ENCODE data around the gene BCKDHA. TPM values are rescaled to one million over a fixed set of nuclear protein-coding genes. Genes with fewer than 3 reads are reported as not detected.
"Not testable (repeated sequence)": the region's sequence is repeated elsewhere in the genome, so short reads cannot be mapped to it uniquely, and the experiment has no call there.

The BCKDHA gene
- polyA plus RNA-seq, 3 donors = 28.6 to 45.9 (median 43.9) TPM

DNA sequence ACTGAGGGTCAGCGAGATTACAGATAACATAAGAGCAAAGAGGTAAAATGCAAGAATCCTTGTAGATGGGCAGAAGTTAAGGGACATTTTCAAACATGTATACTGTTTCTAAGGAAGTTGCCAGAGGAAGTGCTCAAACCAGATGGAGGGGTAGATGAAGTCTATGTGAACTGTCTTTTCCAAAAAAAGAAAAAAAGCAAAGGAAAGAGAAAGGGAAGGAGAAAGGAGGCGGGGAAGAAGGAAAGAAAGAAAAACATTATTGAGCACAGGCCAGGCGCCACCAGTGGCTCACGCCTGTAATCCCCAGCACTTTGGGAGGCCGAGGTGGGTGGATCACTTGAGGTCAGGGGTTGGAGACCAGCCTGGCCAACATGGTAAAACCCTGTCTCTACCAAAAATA lies 36.8 kb downstream of the BCKDHA start:
- no peak for DNase-seq (ENCODE audit: extremely low read depth in 1 of 11, low read depth in 9 of 11, low spot score in 4 of 11)

DNA sequence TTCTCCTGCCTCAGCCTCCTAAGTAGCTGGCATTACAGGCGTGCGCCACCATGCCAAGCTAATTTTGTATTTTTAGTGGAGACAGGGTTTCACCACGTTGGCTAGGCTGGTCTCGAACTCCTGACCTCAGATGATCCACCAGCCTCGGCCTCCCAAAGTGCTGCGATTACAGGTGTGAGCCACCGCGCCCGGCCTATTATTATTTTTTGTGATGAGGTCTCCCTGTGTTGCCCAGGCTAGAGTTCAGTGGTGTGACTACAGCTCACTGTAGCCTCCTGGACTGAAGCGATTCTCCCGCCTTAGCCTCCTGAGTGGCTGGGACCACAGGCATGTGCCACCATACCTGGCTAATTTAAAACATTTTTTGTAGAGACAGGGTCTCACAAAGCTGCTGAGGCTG lies 37.8 kb downstream of the BCKDHA start:
- DNase-seq (ENCODE audit: extremely low read depth in 1 of 11, low read depth in 9 of 11, low spot score in 4 of 11) = not testable (repeated sequence)

DNA sequence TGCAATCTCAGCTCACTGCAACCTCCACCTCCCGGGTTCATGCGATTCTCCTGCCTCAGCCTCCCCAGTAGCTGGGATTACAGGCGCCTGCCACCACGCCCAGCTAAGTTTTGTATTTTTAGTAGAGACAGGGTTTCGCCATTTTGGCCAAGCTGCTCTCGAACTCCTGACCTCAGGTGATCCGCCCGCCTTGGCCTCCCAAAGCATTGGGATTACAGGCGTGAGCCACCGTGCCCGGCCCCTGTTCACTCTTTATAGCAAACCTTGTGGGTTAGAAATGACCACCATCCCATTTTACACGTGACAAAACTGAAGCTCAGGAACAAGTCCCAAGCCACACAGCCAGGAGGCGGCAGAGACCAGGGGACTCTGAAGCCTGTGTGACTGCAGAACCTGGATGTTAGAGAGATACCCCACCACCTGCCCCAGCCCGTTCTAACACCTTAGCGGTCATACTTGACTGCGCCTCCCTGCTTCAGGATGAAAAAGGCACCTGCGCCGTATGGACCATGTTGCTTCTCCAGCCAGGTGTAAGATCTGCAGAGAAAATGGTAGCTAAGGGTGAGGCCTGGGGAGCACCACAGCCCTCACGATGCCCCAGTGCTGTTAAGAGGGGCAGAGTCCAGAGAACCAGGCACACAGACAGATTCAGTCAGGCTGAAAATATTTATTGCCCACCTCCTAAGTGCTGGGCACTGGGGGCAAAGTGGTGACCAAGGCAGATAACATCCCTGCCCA lies 38.5 kb downstream of the BCKDHA start:
- DNase-seq (ENCODE audit: extremely low read depth in 1 of 11, low read depth in 9 of 11, low spot score in 4 of 11) = no peak

DNA sequence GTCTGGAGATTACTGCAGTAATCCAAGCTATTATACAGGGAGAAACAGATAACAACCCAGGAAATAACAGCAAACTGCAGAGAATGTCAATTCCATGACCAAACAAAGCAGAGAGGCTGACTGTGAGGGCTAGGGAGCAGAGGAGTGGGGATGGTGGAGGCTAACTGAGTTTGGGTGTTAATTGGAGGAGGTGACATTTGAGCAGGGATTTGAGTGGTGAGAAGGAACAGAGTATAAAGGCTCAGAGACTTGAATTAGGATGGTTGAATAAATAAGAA lies 39.0 kb downstream of the BCKDHA start:
- DNase-seq (ENCODE audit: extremely low read depth in 1 of 11, low read depth in 9 of 11, low spot score in 4 of 11) = no peak

DNA sequence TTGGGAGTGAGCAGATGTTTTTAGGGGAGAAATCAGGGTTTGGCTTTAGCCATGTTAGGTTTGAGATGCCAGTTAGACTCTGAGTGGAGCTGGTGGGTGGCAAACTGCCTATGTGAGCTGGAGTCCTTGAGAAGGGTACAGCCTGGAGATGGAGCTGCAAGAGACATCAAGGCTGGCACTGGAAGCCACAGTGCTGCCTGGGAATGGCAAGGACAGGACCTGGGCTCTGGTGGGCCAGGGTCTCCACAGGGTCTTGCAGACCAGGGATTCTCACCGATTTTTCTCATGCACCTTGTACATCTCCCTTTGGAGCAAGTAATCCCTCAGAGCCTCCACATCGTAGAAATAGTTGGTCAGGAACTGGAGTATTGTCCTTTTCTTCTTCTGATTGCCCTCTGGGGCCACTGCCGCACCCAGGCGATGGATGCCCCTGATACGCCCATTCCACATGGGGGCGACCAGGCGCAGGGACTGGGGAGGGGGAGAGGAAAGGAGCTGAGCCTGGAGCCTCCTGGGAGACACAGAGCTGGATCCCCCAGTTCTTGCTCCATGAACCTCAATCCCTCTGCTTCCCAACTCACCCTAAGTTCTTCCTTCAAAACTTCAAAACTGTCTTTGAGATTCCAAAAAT lies 40.4 kb downstream of the BCKDHA start:
- no peak for DNase-seq (ENCODE audit: extremely low read depth in 1 of 11, low read depth in 9 of 11, low spot score in 4 of 11)

DNA sequence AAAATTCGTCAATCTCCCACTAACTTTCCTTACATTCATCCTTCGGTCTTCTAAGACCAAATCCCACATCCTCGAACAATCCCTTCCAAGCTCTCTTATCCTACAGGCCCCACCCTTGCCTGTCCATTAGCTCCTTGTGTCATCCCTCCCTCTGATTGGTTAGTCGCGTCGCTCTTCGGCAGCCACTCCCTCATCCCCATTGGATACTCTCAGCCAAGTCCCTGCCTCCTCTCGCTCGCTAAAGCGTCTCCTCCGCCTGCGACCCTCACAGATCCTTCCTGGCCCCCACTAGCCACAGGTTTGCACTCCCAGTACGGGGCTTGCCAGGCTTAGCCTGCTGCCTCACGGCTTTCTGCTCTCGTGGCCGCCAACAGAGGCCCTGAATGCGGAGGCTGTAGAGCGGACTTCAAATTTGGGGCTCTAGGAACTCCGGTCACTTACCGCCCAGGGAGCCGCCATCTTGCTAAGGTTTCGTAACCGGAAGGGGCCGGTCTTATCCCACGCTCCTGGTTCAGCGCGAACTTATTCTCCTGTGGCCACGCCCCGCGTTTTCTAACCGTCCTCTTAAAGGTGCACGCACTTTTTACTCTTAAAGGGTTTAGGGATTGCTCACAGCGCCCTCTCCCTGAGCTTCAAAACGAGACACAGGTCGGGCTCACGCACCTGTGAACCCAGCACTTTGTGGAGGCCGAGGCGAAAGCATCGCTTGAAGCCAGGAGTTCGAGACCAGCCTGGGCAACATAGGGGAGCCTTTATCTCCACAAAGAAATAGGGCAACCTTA lies 42.0 kb downstream of the BCKDHA start, which contains the start of gene DMAC2:
TSS of gene DMAC2 (minus strand) at position 472 of the 782 bp plus-strand sequence. CDS start at position 459, 13 bp downstream.
- peak; percentile 90 to 98 (median 95) for DNase-seq (ENCODE audit: extremely low read depth in 1 of 11, low read depth in 9 of 11, low spot score in 4 of 11)

DNA sequence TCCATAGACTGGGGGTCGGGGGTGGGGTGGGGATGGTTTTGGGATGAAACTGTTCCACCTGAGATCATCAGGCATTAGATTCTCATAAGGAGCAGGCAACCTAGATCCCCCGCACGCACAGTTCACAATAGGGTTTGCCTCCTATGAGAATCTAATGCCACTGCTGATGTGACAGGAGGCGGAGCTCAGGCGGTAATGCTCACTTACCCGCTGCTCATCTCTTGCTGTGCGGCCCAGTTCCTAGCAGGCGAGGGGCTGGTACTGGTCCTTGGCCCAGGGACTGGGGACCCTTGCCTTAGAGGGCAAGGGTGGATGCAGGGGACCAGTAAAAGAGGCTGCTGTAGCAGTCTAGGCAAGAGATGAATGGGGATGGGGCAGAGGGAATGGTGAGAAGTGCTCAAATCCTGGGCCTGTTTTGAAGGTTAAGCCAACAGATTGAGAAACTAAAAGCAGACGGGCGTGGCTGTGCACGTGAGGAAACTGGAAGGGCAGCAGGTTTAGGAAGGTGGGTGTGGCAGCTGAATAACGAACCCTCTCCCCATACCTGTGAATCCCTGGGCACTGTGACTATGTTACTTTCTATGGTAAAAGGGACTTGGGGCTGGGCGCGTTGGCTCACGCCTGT lies 43.8 kb downstream of the BCKDHA start:
- DNase-seq (ENCODE audit: extremely low read depth in 1 of 11, low read depth in 9 of 11, low spot score in 4 of 11) = no peak

DNA sequence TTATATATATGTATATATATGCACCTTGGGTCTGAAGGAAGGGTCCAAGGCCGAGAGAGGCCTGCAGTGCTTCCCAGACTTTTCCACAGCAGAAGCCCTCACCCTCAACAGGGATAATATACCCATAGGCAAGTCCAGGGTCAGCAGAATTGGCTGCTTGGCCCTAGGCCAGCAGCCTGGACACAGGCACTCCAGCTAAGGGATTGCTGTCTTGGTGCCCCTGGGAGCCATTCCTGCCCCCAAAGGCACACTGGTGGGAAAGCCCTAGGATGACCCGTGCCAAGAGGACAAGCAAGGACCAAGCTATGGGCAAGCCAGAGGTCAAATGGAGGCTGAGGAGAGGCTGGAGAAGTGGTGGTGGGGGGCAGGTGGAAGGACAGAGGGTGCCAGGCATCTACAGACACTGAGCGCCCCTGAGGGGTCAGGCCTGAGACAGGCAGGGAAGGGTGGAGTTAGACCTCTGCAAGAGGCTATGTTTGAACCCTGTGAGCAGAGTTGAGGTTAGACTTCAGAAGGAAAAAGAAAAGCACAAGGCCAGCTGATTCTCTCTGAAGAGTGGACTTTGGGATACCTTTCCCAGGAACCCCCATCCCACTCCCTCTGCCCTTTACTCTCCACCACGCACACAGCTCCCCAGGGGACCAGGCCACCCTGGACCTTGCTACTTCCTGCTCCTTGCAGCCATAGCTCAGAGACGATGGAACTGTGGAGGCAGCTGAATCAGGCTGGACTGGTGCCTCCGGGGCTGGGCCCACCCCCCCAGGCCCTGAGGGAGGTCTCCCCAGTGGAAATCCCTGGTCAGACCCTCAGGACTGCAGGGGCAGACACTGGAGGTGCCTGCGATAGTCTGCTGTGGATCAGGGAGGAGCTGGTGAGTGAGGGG lies 45.1 kb downstream of the BCKDHA start, which contains the start of gene ERICH4:
TSS of gene ERICH4 (plus strand) at position 684 of the 883 bp plus-strand sequence. CDS start at position 698, 14 bp downstream.
- no peak for DNase-seq (ENCODE audit: extremely low read depth in 1 of 11, low read depth in 9 of 11, low spot score in 4 of 11)

DNA sequence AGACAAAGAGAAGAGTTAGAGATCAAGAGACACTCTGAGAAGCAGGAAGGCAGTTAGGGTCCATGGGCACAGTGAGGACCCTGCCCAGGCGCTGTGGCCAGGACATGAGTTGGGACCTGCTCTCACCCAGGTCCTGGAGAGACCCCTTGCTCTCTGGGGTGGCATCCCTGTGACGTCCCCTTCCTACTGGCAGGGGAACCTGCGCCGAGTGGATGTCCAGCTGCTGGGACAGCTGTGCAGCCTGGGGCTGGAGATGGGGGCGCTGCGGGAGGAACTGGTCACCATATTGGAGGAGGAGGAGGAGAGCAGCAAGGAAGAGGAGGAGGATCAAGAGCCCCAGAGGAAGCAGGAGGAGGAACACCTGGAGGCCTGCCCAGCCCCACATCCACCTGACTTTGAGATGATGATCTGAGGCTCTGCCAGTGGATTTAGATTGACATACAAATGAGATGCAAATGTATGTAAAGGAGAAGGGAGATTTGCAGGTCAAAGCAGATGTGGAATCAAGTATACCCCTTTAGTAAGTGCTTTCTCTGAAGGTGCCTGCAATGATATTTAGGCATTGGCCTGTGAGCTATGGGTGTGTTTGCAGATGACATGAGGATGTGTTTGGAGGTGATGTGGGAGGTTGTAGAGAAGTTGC lies 46.3 kb downstream of the BCKDHA start:
- DNase-seq (ENCODE audit: extremely low read depth in 1 of 11, low read depth in 9 of 11, low spot score in 4 of 11) = no peak

DNA sequence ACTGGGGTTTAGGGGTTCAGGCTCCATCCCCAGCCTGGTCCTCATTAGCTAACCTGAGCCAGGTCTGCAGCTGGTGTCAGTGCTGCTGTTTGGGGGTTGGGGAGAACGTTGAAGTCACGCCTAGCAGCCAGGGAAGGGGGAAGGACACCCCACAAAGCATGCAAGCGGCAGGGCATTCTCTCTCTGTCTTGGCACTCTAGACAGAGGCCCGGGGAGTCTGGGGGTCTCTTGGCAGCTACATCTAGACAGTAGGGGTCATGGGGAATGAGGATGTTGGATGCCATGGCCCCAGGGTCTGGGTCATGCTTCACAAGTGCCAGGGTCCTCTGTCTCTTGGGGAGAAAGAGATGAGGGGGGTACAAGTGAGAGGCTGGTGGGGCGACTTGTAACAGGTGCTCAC lies 48.0 kb downstream of the BCKDHA start:
- DNase-seq (ENCODE audit: extremely low read depth in 1 of 11, low read depth in 9 of 11, low spot score in 4 of 11) = no peak

DNA sequence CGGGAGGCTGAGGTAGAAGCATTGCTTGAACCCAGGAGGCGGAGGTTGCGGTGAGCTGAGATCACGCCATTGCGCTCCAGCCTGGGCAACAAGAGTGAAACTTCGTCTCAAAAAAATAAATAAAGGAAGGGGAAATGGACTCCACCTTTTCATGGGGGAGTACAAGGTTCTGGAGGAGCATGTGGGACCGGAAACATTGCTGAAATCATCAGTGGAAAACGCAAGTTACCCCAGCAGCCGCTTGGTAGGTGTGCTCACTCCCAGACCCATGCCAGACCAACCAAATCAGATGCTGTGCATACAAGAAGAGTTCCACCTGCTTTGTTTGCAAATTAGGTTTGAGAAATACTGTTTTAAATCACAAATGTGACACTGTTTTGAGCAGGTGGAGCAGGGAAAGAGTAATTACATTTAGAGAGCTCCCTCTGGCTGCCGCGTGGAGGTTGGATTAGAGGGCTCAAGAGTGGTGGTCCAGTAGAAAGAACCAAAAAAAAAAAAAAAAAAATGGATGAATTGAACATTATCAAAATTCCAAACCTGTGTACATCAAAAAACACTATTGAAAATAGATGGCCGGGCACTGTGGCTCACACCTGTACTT lies 50.2 kb downstream of the BCKDHA start:
- no peak for DNase-seq (ENCODE audit: extremely low read depth in 1 of 11, low read depth in 9 of 11, low spot score in 4 of 11)

DNA sequence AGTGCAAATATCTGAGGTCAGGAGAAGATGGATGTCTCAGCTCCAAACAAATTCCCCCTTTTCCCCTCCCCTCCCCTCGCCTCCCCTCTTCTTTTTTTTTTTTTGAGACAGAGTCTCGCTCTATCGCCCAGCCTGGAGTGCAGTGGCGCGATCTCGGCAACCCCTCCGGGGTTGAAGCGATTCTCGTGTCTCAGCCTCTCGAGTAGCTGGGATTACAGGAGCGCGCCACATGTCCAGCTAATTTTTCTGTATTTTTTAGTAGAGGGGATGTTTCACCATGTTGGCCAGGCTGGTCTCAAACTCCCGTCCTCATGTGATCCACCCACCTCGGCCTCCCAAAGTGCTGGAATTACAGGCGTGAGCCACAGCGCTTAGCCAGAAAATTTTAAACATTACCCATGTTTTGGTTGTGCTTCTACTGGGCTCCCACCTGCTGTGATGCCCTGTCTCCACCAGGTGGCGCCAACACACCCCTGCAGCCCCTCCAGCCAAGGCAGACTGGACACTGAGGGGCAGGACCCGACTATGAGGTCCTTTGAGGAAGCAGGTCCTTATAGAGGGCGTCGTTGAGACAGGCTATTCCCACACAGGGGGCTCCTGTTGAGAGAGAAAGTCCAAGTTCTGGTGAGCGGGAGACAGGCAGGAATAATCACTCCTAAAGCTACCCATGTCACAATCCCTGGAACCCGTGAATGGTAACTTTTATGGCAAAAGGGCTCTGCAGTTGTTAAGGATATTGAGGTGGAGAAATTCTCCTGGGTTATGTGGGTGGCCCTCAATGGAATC lies 51.7 kb downstream of the BCKDHA start:
- peak in 10 of 11 donors; percentile 46 to 60 (median 54) for DNase-seq (ENCODE audit: extremely low read depth in 1 of 11, low read depth in 9 of 11, low spot score in 4 of 11)

DNA sequence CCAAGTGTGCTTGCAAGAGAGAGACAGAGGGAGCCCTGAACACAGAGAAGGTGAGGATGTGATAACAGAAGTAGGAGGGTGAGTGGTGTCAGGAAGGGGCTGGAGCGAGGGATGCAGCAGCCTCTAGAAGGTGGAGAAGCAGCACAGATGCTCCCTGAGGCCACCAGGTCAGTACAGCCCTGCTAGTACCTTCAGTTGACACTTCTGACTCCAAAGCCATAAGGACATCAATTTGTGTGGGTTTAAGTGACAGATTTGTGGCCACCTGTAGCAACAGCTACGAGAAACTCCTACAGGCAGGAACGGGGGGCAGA lies 52.2 kb downstream of the BCKDHA start:
- DNase-seq (ENCODE audit: extremely low read depth in 1 of 11, low read depth in 9 of 11, low spot score in 4 of 11) = no peak

DNA sequence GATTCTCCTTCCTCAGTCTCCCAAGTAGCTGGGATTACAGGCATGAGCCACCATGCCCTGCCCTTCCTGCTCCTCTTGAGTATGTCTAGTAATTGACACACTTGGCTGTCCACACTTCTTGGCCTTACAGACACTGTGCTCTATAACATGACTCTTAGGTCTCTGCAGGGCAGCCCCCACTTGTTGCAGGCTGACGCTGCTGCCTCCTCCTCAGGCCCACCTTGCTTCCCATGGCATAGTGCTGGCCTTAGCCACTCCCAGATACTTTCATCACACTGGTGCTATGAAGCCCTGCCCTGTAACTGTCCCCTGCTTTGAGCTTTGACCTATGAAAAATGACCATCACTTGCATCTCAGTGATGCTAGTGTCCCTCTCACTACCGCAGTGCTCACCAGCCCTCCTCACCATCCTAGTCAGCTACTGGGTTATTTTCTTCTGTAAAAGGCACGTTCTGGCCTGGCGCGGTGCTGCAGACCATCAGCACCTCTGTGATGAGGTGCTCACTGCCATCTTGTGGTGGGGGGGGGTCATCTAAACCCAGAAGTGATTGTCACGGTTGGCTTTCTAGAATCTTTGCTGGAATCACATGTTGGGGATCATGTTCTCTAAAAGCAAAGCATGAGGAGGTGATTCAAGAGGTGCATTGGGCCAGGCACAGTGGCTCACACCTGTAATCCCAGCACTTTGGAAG lies 55.1 kb downstream of the BCKDHA start:
- no peak for DNase-seq (ENCODE audit: extremely low read depth in 1 of 11, low read depth in 9 of 11, low spot score in 4 of 11)

DNA sequence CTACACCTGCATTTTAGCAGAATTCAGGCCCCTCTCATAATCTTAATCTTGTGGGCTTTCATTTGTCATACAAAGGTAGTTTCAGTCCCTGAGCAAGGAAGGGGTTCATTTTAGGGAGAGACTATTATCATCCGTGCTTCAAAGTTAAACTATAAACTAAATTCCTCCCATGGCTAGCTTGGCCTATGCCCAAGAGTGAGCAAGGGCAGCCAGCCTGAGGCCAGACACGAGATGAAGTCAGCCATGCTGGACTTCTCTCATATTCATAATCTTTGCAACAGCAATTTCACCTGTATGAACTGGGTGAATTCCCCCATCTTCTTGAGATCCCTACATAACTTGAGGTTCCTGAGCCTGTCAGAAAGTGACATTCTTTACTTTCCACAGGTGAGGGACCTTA lies 58.3 kb downstream of the BCKDHA start:
- no peak for DNase-seq (ENCODE audit: extremely low read depth in 1 of 11, low read depth in 9 of 11, low spot score in 4 of 11)

DNA sequence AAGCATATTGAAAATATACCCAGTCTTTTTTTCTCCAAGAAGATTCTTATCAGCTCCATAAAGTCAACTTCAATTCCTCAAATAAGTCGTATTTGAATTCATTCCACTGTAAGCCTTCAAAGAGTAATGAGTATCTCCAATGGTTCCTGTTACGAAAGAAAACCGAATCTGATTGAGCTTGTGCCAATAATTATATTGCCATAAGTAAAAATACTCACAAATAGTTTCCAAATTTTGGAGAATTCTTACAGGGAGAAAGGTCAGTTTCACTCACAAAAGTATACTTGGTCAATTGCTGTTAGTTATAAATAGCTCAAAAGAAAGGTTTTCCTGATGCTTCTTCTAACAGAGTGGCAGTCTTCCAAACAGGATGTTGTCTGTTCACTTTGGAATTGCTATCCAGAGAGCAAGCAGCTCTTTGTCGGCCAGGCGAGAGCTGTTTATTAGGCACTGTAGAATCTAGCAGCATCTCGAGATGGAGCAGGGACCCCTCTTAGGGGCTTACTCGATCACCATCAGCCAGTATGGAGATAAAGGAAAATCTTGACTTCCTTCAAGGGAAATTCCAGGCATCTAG lies 58.8 kb downstream of the BCKDHA start:
- DNase-seq (ENCODE audit: extremely low read depth in 1 of 11, low read depth in 9 of 11, low spot score in 4 of 11) = peak in 2 of 11 donors; percentile 6 to 25
